WTC11 (cell line): ENCODE data around the gene RTCB. TPM values are rescaled to one million over a fixed set of nuclear protein-coding genes. Genes with fewer than 3 reads are reported as not detected.

Source experiments
- ATAC-seq: fragments of 200-7000 bp; cut with Tn5 transposase; 2 replicates; pipeline ENCODE4 v1.10.0; 2021; ENCODE audit warnings: mild to moderate bottlenecking, moderate library complexity
- CTCF ChIA-PET: fragments of 300-600 bp; sonication (Branson Sonifier 250); formaldehyde crosslinking; loops from one replicate; lab custom pipeline; 2021; ENCODE audit warnings: antibody characterized with exemption; lab: Charles Lee
- POLR2A ChIA-PET: fragments of 350-600 bp; sonication (Branson Sonifier 250); formaldehyde crosslinking; loops from one replicate; lab custom pipeline; 2021; ENCODE audit warnings: antibody characterized with exemption; lab: Charles Lee
- DNase-seq: peaks from one replicate; pipeline ENCODE4 v3.0.0; 2021; ENCODE audit warnings: low spot score
- H3K27ac Mint-ChIP-seq: 2 replicates; pipeline ENCODE4 v1.8.0; 2021; ENCODE audit warnings: mixed read lengths
- H3K27me3 Mint-ChIP-seq: 2 replicates; pipeline ENCODE4 v1.8.0; 2021; ENCODE audit warnings: low read depth, mild to moderate bottlenecking, moderate library complexity, mixed read lengths
- H3K36me3 Mint-ChIP-seq: 2 replicates; pipeline ENCODE4 v1.8.0; 2021; ENCODE audit warnings: mixed read lengths
- H3K4me1 Mint-ChIP-seq: 2 replicates; pipeline ENCODE4 v1.8.0; 2022; ENCODE audit warnings: mixed read lengths
- H3K4me3 Mint-ChIP-seq: 2 replicates; pipeline ENCODE4 v1.8.0; 2021; ENCODE audit warnings: mild to moderate bottlenecking, moderate library complexity, mixed read lengths
- H3K9me3 Mint-ChIP-seq: 2 replicates; pipeline ENCODE4 v1.8.0; 2021; ENCODE audit warnings: mixed read lengths
- CBFB ChIP-seq: sonication (generic); formaldehyde crosslinking; IDR thresholded peaks from 2 replicates; pipeline ENCODE4 v1.8.1; 2022; ENCODE audit warnings: mild to moderate bottlenecking, low read depth, missing genetic modification reagents
- GTF2I ChIP-seq: fragments of 250-450 bp; sonication (Bioruptor Pico); conservative IDR thresholded peaks from 2 replicates; pipeline ENCODE4 v1.4.0; 2021; ENCODE audit warnings: mild to moderate bottlenecking
- HMGA2 ChIP-seq: fragments of 250-450 bp; sonication (Bioruptor Pico); IDR thresholded peaks from 2 replicates; pipeline ENCODE4 v1.4.0; 2021; ENCODE audit warnings: mild to moderate bottlenecking, moderate library complexity
- NR1H2 ChIP-seq: sonication (generic); formaldehyde crosslinking; IDR thresholded peaks from 2 replicates; pipeline ENCODE4 v1.9.0; 2021; ENCODE audit warnings: mild to moderate bottlenecking, moderate library complexity, missing genetic modification reagents
- TEAD1 ChIP-seq: sonication (generic); formaldehyde crosslinking; IDR thresholded peaks from 2 replicates; pipeline ENCODE4 v1.8.0; 2022; ENCODE audit warnings: mild to moderate bottlenecking, missing genetic modification reagents
- ZBTB21 ChIP-seq: sonication (generic); formaldehyde crosslinking; IDR thresholded peaks from 2 replicates; pipeline ENCODE4 v1.8.1; 2023; ENCODE audit warnings: mild to moderate bottlenecking, missing genetic modification reagents, borderline replicate concordance
- ZNF121 ChIP-seq: sonication (generic); formaldehyde crosslinking; IDR thresholded peaks from 2 replicates; pipeline ENCODE4 v1.8.0; 2023; ENCODE audit warnings: missing genetic modification reagents
- ZNF317 ChIP-seq: sonication (generic); formaldehyde crosslinking; IDR thresholded peaks from 2 replicates; pipeline ENCODE4 v1.8.1; 2023; ENCODE audit warnings: low read depth, mild to moderate bottlenecking, moderate library complexity, missing genetic modification reagents, borderline replicate concordance
- total RNA-seq: library from RNA; stranded (reverse); gene quantifications from 3 replicates; pipeline ENCODE4 v1.2.3, GENCODE V29; 2021
- TF ChIP-seq, protein P1 (sequence below): sonication (generic); formaldehyde crosslinking; IDR thresholded peaks from 2 replicates; pipeline ENCODE4 v1.8.0; 2022; ENCODE audit warnings: mild to moderate bottlenecking, missing genetic modification reagents
- TF ChIP-seq, protein P2 (sequence below): sonication (generic); formaldehyde crosslinking; IDR thresholded peaks from 2 replicates; pipeline ENCODE4 v1.8.0; 2023; ENCODE audit warnings: missing genetic modification reagents
- TF ChIP-seq, protein P3 (sequence below): sonication (generic); formaldehyde crosslinking; IDR thresholded peaks from 2 replicates; pipeline ENCODE4 v1.8.1; 2023; ENCODE audit warnings: mild to moderate bottlenecking, moderate library complexity, missing genetic modification reagents
- TF ChIP-seq, protein P4 (sequence below): sonication (generic); formaldehyde crosslinking; IDR thresholded peaks from 2 replicates; pipeline ENCODE4 v1.8.1; 2022; ENCODE audit warnings: missing genetic modification reagents, borderline replicate concordance
- TF ChIP-seq, protein P5 (sequence below): fragments of 250-450 bp; sonication (Bioruptor Pico); IDR thresholded peaks from 2 replicates; pipeline ENCODE4 v1.9.0; 2021; ENCODE audit warnings: mild to moderate bottlenecking

Gene RTCB
- total RNA-seq, 1 experiment from 2014 or later: 106 TPM

DNA sequence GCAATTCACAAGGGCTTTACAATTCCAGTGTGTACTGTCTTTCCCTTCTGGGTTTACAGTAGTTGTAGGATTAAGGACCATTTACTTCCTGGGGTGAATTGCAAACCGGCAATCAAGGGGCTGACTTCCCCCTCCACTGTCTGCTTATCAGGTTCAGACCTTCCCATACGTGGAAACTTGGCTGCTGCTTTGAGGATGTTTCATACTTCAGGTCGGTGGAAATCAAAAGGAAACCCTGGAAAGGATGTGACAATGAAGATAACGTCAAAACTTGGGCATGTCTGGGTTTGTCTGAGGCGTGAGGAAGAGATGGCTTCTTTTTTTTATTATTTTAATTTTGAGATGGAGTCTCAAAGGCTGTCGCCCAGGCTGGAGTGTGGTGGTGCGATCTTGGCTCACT, 2.1 kb upstream of the RTCB start:
- TF ChIP-seq GTF2I (no peak), NR1H2 (CRISPR knock-in tag) (no peak)
- Mint-ChIP-seq H3K4me3 (no peak overlapping the region), H3K9me3 (no peaks in the 10 kb centered on the region), H3K27me3 (peaks cover 25% of the 10 kb centered on the region), H3K27ac (no peak overlapping the region), H3K4me1 (peaks cover 25% of the 10 kb centered on the region), H3K36me3 (peaks cover 4% of the 10 kb centered on the region; the same call in 1 of the 2 replicates)
- DNase-seq: no peak
- ChIA-PET POLR2A (no interaction called here), CTCF (interaction anchor here (1.0 kb wide), 2 partner anchors 30 to 60 kb away, joined by 4 to 5 read pairs; partner anchors contain the start of gene FBXO7)
- no peak; the same call in 1 of the 2 replicates for ATAC-seq

DNA sequence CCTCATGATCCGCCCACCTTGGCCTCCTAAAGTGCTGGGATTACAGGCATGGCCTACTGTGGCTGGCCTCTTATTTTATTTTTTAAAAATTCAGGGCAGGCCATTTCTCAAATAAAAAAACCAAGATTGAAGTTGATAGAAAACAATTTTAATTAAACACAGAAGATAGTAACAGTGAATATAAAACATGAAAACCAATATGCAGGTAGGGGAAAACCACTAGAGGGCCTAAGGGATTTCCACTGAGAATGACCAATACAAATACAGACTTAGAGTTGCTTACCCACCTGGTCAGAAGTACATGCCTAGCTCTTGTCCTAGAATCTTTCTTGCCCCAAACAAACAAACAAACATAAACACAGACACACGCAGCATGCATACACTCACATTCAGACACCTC, 1.7 kb upstream of the RTCB start:
- Mint-ChIP-seq H3K27me3 (peaks cover 22% of the 10 kb centered on the region), H3K4me1 (peaks cover 25% of the 10 kb centered on the region), H3K9me3 (no peaks in the 10 kb centered on the region)
- CTCF ChIA-PET: interaction anchor here (1.0 kb wide), 2 partner anchors 31 to 61 kb away, joined by 4 to 5 read pairs; partner anchors contain the start of gene FBXO7
- DNase-seq (no peak), ATAC-seq (peak; percentile 36)
- POLR2A ChIA-PET: no interaction called here
- TF ChIP-seq, protein P1, sequence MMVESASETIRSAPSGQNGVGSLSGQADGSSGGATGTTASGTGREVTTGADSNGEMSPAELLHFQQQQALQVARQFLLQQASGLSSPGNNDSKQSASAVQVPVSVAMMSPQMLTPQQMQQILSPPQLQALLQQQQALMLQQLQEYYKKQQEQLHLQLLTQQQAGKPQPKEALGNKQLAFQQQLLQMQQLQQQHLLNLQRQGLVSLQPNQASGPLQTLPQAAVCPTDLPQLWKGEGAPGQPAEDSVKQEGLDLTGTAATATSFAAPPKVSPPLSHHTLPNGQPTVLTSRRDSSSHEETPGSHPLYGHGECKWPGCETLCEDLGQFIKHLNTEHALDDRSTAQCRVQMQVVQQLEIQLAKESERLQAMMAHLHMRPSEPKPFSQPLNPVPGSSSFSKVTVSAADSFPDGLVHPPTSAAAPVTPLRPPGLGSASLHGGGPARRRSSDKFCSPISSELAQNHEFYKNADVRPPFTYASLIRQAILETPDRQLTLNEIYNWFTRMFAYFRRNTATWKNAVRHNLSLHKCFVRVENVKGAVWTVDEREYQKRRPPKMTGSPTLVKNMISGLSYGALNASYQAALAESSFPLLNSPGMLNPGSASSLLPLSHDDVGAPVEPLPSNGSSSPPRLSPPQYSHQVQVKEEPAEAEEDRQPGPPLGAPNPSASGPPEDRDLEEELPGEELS (CRISPR knock-in tag): no peak
- no peak for TF ChIP-seq ZBTB21 (CRISPR knock-in tag)
- TF ChIP-seq, all 79 proteins: peak for 0
- Mint-ChIP-seq H3K4me3 (no peak overlapping the region), H3K36me3 (peaks cover 5% of the 10 kb centered on the region; the same call in 1 of the 2 replicates), H3K27ac (no peak overlapping the region)

DNA sequence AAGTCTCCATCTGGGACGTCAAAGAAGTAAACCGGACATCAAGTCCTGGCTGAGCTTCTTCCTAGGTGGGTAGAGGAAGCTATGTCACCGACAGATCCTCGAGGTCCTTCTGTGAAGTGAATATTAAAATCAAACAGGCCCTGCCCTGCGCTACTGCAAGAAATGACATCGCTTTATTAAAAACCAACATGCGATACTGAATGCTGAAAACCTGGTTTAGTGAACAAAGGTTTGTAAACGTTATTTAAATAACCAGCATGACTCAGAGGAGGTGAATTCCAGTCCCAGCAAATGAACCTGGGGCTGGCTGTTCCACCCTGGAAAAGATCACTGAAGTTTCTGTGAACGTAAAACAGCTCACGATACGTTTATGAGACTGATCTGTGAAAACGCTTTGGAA, 645 bp downstream of the RTCB start:
- no peak for ATAC-seq
- H3K36me3 Mint-ChIP-seq: peaks cover 26% of the 10 kb centered on the region
- peaks cover 25% of the 10 kb centered on the region for H3K4me1 Mint-ChIP-seq
- DNase-seq: no peak
- peak overlapping the region; percentile 96 for H3K4me3 Mint-ChIP-seq
- POLR2A ChIA-PET: interaction anchor here (0.6 kb wide), 1 partner anchor 178 kb away, joined by 3 read pairs; no protein-coding TSS in a partner anchor
- no peaks in the 10 kb centered on the region for H3K9me3 Mint-ChIP-seq
- TF ChIP-seq, protein P2, sequence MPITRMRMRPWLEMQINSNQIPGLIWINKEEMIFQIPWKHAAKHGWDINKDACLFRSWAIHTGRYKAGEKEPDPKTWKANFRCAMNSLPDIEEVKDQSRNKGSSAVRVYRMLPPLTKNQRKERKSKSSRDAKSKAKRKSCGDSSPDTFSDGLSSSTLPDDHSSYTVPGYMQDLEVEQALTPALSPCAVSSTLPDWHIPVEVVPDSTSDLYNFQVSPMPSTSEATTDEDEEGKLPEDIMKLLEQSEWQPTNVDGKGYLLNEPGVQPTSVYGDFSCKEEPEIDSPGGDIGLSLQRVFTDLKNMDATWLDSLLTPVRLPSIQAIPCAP: no peak
- TF ChIP-seq ZNF121 (CRISPR knock-in tag): no peak
- no peak for TF ChIP-seq TEAD1 (CRISPR knock-in tag)
- TF ChIP-seq, protein P3, sequence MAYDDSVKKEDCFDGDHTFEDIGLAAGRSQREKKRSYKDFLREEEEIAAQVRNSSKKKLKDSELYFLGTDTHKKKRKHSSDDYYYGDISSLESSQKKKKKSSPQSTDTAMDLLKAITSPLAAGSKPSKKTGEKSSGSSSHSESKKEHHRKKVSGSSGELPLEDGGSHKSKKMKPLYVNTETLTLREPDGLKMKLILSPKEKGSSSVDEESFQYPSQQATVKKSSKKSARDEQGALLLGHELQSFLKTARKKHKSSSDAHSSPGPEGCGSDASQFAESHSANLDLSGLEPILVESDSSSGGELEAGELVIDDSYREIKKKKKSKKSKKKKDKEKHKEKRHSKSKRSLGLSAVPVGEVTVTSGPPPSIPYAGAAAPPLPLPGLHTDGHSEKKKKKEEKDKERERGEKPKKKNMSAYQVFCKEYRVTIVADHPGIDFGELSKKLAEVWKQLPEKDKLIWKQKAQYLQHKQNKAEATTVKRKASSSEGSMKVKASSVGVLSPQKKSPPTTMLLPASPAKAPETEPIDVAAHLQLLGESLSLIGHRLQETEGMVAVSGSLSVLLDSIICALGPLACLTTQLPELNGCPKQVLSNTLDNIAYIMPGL (CRISPR knock-in tag): no peak
- no peak for TF ChIP-seq ZNF317 (CRISPR knock-in tag)
- TF ChIP-seq, protein P4, sequence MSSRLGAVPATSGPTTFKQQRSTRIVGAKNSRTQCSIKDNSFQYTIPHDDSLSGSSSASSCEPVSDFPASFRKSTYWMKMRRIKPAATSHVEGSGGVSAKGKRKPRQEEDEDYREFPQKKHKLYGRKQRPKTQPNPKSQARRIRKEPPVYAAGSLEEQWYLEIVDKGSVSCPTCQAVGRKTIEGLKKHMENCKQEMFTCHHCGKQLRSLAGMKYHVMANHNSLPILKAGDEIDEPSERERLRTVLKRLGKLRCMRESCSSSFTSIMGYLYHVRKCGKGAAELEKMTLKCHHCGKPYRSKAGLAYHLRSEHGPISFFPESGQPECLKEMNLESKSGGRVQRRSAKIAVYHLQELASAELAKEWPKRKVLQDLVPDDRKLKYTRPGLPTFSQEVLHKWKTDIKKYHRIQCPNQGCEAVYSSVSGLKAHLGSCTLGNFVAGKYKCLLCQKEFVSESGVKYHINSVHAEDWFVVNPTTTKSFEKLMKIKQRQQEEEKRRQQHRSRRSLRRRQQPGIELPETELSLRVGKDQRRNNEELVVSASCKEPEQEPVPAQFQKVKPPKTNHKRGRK (CRISPR knock-in tag): no peak
- no peak for TF ChIP-seq HMGA2 (CRISPR knock-in tag)
- TF ChIP-seq CBFB (CRISPR knock-in tag): no peak
- TF ChIP-seq, protein P5, sequence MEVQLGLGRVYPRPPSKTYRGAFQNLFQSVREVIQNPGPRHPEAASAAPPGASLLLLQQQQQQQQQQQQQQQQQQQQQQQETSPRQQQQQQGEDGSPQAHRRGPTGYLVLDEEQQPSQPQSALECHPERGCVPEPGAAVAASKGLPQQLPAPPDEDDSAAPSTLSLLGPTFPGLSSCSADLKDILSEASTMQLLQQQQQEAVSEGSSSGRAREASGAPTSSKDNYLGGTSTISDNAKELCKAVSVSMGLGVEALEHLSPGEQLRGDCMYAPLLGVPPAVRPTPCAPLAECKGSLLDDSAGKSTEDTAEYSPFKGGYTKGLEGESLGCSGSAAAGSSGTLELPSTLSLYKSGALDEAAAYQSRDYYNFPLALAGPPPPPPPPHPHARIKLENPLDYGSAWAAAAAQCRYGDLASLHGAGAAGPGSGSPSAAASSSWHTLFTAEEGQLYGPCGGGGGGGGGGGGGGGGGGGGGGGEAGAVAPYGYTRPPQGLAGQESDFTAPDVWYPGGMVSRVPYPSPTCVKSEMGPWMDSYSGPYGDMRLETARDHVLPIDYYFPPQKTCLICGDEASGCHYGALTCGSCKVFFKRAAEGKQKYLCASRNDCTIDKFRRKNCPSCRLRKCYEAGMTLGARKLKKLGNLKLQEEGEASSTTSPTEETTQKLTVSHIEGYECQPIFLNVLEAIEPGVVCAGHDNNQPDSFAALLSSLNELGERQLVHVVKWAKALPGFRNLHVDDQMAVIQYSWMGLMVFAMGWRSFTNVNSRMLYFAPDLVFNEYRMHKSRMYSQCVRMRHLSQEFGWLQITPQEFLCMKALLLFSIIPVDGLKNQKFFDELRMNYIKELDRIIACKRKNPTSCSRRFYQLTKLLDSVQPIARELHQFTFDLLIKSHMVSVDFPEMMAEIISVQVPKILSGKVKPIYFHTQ (CRISPR knock-in tag): no peak
- H3K27me3 Mint-ChIP-seq: peaks cover 8% of the 10 kb centered on the region
- CTCF ChIA-PET: interaction anchor here (0.7 to 2.3 kb wide), 7 partner anchors 12 to 307 kb away, joined by 3 to 9 read pairs (median 3); no protein-coding TSS in a partner anchor
- peak overlapping the region; percentile 94 for H3K27ac Mint-ChIP-seq
